Ovary (tissue), 9 donors: ENCODE measurements around the gene RNASEH2A. TPM values are rescaled to one million over a fixed set of nuclear protein-coding genes. Genes with fewer than 3 reads are reported as not detected.

ENCODE experiments used
- DNase-seq, 5 donors: peaks; one replicate each; pipeline ENCODE4 v3.0.0-alpha.2; 2019 to 2020
- H3K27ac ChIP-seq, 2 donors: fragments of 200-600 bp; one replicate each; pipeline versions ENCODE4 v1.5.1 to v1.8.0; 2019 to 2022
- H3K27me3 ChIP-seq: fragments of 200-600 bp; one replicate; pipeline ENCODE4 v1.8.0; 2022
- H3K36me3 ChIP-seq: fragments of 200-600 bp; sonication (generic); one replicate; pipeline ENCODE4 v1.5.1; 2019
- H3K4me1 ChIP-seq: one replicate; pipeline ENCODE4 v1.8.1; 2013; ENCODE audit warnings: mild to moderate bottlenecking, moderate library complexity; ENCODE audit not compliant: insufficient read depth
- H3K4me3 ChIP-seq: fragments of 200-600 bp; sonication (generic); one replicate; pipeline ENCODE4 v1.5.1; 2017
- H3K9me3 ChIP-seq, 2 donors: fragments of 200-600 bp in 1 of 2; sonication (generic) in 1 of 2; one replicate each; pipeline versions ENCODE4 v1.5.1 to v1.8.1; 2013 to 2019; ENCODE audit warnings: mild to moderate bottlenecking in 1 of 2, moderate library complexity in 1 of 2
- CTCF ChIP-seq, 3 donors: fragments of 450-650 bp in 2 of 3; fragments of 200-600 bp in 1 of 3; IDR thresholded peaks; one replicate each; pipeline versions ENCODE4 v1.5.1 to v1.8.0; 2016 to 2022; ENCODE audit warnings: antibody characterized with exemption in 3 of 3, mild to moderate bottlenecking in 1 of 3
- EP300 ChIP-seq: sonication (generic); formaldehyde crosslinking; IDR thresholded peaks from one replicate; pipeline ENCODE4 v1.6.1; 2017; ENCODE audit warnings: antibody characterized with exemption
- POLR2A ChIP-seq: fragments of 450-650 bp; IDR thresholded peaks from one replicate; pipeline ENCODE4 v1.6.1; 2017; ENCODE audit warnings: antibody characterized with exemption, mild to moderate bottlenecking, moderate library complexity
- WGBS, 3 donors: extraction: QIAGEN DNeasy Blood & Tissue Kit in 1 of 3; methylation state at CpG; one replicate each; pipeline versions ENCODE4 v1.1.5 to v1.1.7; 2013 to 2017; 5-methylcytosine and 5-hydroxymethylcytosine counted together
- intact Hi-C, 4 donors: fragments of 100-400 bp; cut with DNase I; formaldehyde crosslinking; loops; one replicate each; pipeline versions ENCODE4 v1.11.0 to v1.15.1; 2022 to 2023
- polyA plus RNA-seq, 2 donors: library from polyadenylated mRNA; stranded (reverse); fragments of 200-250 nt in 1 of 2; fragments of 350-450 nt in 1 of 2; fragmentation: Illumina TruSeq in 1 of 2; extraction: RNeasy Lipid Tissue Mini Kit (QIAGEN cat#74804) in 1 of 2; gene quantifications; one replicate each; pipeline ENCODE4 v1.2.3, GENCODE V29; 2013 to 2014
- total RNA-seq, 7 donors: library from RNA; depleted of rRNA in 2 of 7; stranded (reverse); fragments of >200 nt in 2 of 7; fragmentation: NEBNext Ultra II Directional in 3 of 7; extraction: Animal tissue kit (Norgen Biotek cat#: 25700) in 3 of 7; gene quantifications; one replicate each; pipeline versions ENCODE4 v1.1.0 to v1.2.4, GENCODE V29; 2016 to 2023
- donor health status: DM: no; HTN: no; CAD: no; lungs with moderate emphysema.
- donor health status: DM: no; HTN: no; CAD: no.
- donor health status: Bipolar disorder and iron deficiency.
- donor health status: DM: yes; HTN: yes; CAD: no.
- donor health status: DM: no; HTN: no; CAD: no.
- donor health status: DM: yes; HTN: yes; CAD: no.

The RNASEH2A gene
- total and polyA plus RNA-seq, 9 donors = 1.2 to 12.2 (median 7.7) TPM

GRCh38 chr19:12769689-12770088 lies 36.7 kb upstream of the RNASEH2A start:
- no peaks in the 10 kb centered on the region for H3K36me3 ChIP-seq
- H3K4me1 ChIP-seq = no peaks in the 10 kb centered on the region
- no peak overlapping the region for H3K4me3 ChIP-seq
- DNase-seq = no peak
- no peaks in the 10 kb centered on the region for H3K27me3 ChIP-seq
- H3K27ac ChIP-seq = no peak overlapping the region
- intact Hi-C loops = loop anchor here (5.0 kb wide), 3 partner anchors 33 to 78 kb away; partner anchors contain the start of genes PRDX2 (in 3 of the 4), THSD8 (in 3 of the 4) and RNASEH2A (in 1 of the 4)
- no peaks in the 10 kb centered on the region for H3K9me3 ChIP-seq
- TF ChIP-seq POLR2A (no peak), CTCF (IDR thresholded peaks at IDR 0.05) (no peak), EP300 (no peak)
- WGBS, 3 donors = 61 to 66% (median 64%) methylated on average over 36 to 37 of the region's 37 CpGs

- DNase-seq = no peak
- Histone ChIP-seq H3K4me1 (peaks cover 4% of the 10 kb centered on the region), H3K9me3 (no peaks in the 10 kb centered on the region), H3K36me3 (no peaks in the 10 kb centered on the region), H3K27me3 (no peaks in the 10 kb centered on the region), H3K4me3 (no peak overlapping the region), H3K27ac (no peak overlapping the region)
- TF ChIP-seq POLR2A (no peak), EP300 (no peak), CTCF (IDR thresholded peaks at IDR 0.05) (no peak)
- WGBS, 3 donors = 92 to 96% (median 95%) methylated on average over 13 of the region's 13 CpGs
- intact Hi-C loops = loop anchor here in 1 of 4 donors (5.0 kb wide), 1 partner anchor 36 kb away; the partner anchor contains the start of gene RNASEH2A
Measured at GRCh38 chr19:12770922-12771321, 35.5 kb upstream of the RNASEH2A start.

GRCh38 chr19:12772323-12772722 lies 34.1 kb upstream of the RNASEH2A start:
- no peak for DNase-seq
- peaks cover 4% of the 10 kb centered on the region for H3K4me1 ChIP-seq
- no peak overlapping the region for H3K27ac ChIP-seq
- intact Hi-C loops = loop anchor here in 1 of 4 donors (5.0 kb wide), 1 partner anchor 35 kb away; the partner anchor contains the start of gene RNASEH2A
- no peaks in the 10 kb centered on the region for H3K27me3 ChIP-seq
- WGBS, 3 donors = 58 to 73% (median 61%) methylated on average over 4 of the region's 4 CpGs
- H3K4me3 ChIP-seq = no peak overlapping the region
- TF ChIP-seq POLR2A = no peak
- no peak for TF ChIP-seq EP300
- no peaks in the 10 kb centered on the region for H3K36me3 ChIP-seq
- no peaks in the 10 kb centered on the region for H3K9me3 ChIP-seq

GRCh38 chr19:12773571-12773970 lies 32.8 kb upstream of the RNASEH2A start:
- Histone ChIP-seq H3K4me1 (peaks cover 4% of the 10 kb centered on the region), H3K4me3 (no peak overlapping the region), H3K36me3 (no peaks in the 10 kb centered on the region), H3K27ac (no peak overlapping the region), H3K9me3 (no peaks in the 10 kb centered on the region), H3K27me3 (no peaks in the 10 kb centered on the region)
- no peak for TF ChIP-seq POLR2A
- no peak for TF ChIP-seq EP300
- TF ChIP-seq CTCF (IDR thresholded peaks at IDR 0.05) = no peak
- no peak for DNase-seq
- WGBS, 3 donors = 92 to 96% (median 92%) methylated on average over 2 of the region's 2 CpGs
- intact Hi-C loops = loop anchor here in 1 of 4 donors (5.0 kb wide), 1 partner anchor 34 kb away; the partner anchor contains the start of gene RNASEH2A
